ENCODE measurements around the gene RRP1B. TPM values are rescaled to one million over a fixed set of nuclear protein-coding genes. Genes with fewer than 3 reads are reported as not detected.

The RRP1B gene
- total and polyA plus RNA-seq, 9 of the 15 experiments (the other 6 are each of a cell fraction or from before 2014, with no cell fraction given) = 6.8 to 66.6 (median 41.9) TPM

DNA sequence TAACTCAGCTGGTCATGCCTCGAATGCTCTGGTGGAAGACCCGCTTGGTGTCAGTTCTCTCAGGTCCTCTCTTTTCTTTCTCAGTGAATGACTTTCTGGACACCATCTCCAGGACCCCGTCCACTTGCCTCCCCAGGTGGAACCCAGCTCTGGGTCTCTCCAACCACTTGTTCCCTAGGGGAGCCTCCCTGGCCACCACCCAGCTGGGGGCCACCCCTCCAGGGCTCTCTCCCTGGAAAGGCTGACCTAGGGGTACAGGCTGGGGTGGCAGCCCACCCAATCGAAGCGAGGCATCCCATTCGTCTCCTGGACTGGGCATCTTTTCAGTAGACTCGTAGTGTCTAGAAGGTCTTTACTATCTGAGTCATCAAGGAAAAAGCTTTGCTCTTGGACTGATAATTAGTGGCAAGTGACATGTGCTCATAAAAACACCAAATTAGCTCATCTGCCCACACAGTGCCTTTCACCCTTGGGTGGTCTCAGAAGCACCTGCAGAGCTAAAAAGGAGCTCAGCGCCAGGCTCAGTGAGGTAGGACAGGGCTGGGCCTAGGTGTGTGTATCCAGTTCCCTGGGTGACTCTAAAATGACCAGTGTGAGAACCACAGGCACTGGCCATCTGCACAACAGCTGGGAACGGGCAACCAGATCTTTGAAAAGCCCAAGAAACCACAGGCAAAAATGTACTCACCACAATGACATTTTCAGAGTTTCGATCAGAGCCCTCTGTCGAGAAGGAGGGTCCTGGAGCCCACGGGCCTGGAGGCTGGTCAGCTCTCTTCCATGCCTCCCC, 57.2 kb downstream of the RRP1B start (continued):
- no peak for TF ChIP-seq TBL1XR1 (IDR thresholded peaks at IDR 0.05; ENCODE audit: low read length in 2 of 2)
- TF ChIP-seq ZNF212 (CRISPR knock-in tag; IDR thresholded peaks at IDR 0.05) = no peak
- TF ChIP-seq HNRNPK (IDR thresholded peaks at IDR 0.05; ENCODE audit: low read depth, low read length, poor library complexity, severe bottlenecking) = no peak
- TF ChIP-seq, protein P1, sequence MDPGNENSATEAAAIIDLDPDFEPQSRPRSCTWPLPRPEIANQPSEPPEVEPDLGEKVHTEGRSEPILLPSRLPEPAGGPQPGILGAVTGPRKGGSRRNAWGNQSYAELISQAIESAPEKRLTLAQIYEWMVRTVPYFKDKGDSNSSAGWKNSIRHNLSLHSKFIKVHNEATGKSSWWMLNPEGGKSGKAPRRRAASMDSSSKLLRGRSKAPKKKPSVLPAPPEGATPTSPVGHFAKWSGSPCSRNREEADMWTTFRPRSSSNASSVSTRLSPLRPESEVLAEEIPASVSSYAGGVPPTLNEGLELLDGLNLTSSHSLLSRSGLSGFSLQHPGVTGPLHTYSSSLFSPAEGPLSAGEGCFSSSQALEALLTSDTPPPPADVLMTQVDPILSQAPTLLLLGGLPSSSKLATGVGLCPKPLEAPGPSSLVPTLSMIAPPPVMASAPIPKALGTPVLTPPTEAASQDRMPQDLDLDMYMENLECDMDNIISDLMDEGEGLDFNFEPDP (CRISPR knock-in tag; IDR thresholded peaks at IDR 0.05) = no peak
- no peak for TF ChIP-seq MAFG (tag; conservative IDR thresholded peaks at IDR 0.05)
- TF ChIP-seq, protein P2, sequence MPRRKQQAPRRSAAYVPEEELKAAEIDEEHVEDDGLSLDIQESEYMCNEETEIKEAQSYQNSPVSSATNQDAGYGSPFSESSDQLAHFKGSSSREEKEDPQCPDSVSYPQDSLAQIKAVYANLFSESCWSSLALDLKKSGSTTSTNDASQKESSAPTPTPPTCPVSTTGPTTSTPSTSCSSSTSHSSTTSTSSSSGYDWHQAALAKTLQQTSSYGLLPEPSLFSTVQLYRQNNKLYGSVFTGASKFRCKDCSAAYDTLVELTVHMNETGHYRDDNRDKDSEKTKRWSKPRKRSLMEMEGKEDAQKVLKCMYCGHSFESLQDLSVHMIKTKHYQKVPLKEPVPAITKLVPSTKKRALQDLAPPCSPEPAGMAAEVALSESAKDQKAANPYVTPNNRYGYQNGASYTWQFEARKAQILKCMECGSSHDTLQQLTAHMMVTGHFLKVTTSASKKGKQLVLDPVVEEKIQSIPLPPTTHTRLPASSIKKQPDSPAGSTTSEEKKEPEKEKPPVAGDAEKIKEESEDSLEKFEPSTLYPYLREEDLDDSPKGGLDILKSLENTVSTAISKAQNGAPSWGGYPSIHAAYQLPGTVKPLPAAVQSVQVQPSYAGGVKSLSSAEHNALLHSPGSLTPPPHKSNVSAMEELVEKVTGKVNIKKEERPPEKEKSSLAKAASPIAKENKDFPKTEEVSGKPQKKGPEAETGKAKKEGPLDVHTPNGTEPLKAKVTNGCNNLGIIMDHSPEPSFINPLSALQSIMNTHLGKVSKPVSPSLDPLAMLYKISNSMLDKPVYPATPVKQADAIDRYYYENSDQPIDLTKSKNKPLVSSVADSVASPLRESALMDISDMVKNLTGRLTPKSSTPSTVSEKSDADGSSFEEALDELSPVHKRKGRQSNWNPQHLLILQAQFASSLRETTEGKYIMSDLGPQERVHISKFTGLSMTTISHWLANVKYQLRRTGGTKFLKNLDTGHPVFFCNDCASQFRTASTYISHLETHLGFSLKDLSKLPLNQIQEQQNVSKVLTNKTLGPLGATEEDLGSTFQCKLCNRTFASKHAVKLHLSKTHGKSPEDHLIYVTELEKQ (CRISPR knock-in tag; IDR thresholded peaks at IDR 0.05) = no peak
- TF ChIP-seq ZNF589 (CRISPR knock-in tag; IDR thresholded peaks at IDR 0.05; ENCODE audit: low read depth) = no peak
- TF ChIP-seq ZFP30 (CRISPR knock-in tag; IDR thresholded peaks at IDR 0.05; ENCODE audit: borderline replicate concordance) = no peak
- no peak for TF ChIP-seq ETS2 (tag; IDR thresholded peaks at IDR 0.05; ENCODE audit: borderline replicate concordance, poor library complexity, severe bottlenecking)
- no peak for TF ChIP-seq SETDB1 (IDR thresholded peaks at IDR 0.05; ENCODE audit: low read length)

Measured in K562 (cell line).